Measurements from ENCODE around the gene EXO1. TPM values are rescaled to one million over a fixed set of nuclear protein-coding genes. Genes with fewer than 3 reads are reported as not detected.
A peak's percentile ranks its signal among the peaks of the same experiment; 100 is the strongest.

The EXO1 gene
- total and polyA plus RNA-seq, 9 of the 15 experiments (the other 6 are each of a cell fraction or from before 2014, with no cell fraction given) = 36.0 to 125 (median 83.9) TPM

DNA sequence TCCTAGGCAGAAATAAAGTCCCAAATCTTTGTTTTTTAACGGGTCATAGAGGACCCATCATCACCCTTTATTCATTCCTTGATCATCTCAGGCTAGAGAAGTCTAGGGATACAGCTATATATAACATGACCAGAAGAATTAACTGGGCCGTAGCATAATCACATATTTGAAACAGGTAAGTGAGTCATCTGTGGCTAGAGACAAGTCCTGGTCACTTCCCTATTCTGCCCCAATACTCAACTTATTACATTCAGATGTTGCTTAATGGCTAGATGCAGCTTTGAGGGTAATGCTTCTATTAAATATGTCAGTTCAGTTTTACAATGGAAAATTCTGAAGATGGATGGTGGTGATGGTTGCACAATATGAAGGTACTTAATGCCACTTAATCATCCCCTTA is 47.0 kb downstream of the EXO1 start:
- H3K27me3 ChIP-seq (ENCODE audit: control insufficient read depth in 2 of 2, insufficient read depth in 2 of 2, low read length in 2 of 2) = no peaks in the 10 kb centered on the region
- H3K9me3 ChIP-seq (replicated peaks; ENCODE audit: control insufficient read depth, insufficient read depth, low read depth, low read length) = no peaks in the 10 kb centered on the region
- FAIRE-seq (no peak), ATAC-seq (no peak), DNase-seq (ENCODE audit: extremely low read depth in 1 of 4, low spot score in 3 of 4) (no peak)
- H3K9ac ChIP-seq (ENCODE audit: insufficient read depth in 1 of 2, low read depth in 2 of 2, low read length in 2 of 2) = no peak overlapping the region
- H3K27ac ChIP-seq (ENCODE audit: extremely low read depth, low read depth, low read length) = no peak overlapping the region
- no peaks in the 10 kb centered on the region for H3K4me1 ChIP-seq (replicated peaks in 1 of 2; ENCODE audit: control insufficient read depth in 2 of 2, insufficient read depth in 2 of 2, low read length in 2 of 2)
- H3K36me3 ChIP-seq (ENCODE audit: control insufficient read depth, insufficient read depth, low read length) = peaks cover 13% of the 10 kb centered on the region; the same call in 2 of the 3 replicates
- ChIA-PET CTCF (ENCODE audit: low intra/inter-chr PET ratio) (interaction anchor here (1.9 to 2.7 kb wide), 2 partner anchors 63 to 103 kb away, joined by 12 to 16 read pairs; partner anchors contain the start of genes BECN2 and MAP1LC3C), POLR2A (interaction anchor here (0.6 to 1.3 kb wide), 2 partner anchors 14 to 285 kb away, joined by 3 to 4 read pairs; no protein-coding TSS in a partner anchor)
- no peaks in the 10 kb centered on the region for H4K20me1 ChIP-seq (replicated peaks; ENCODE audit: control insufficient read depth, insufficient read depth, low read length)
- in situ Hi-C loops (cut with MboI) (loop anchor here (5.0 to 25.0 kb wide), 2 partner anchors 92 to 567 kb away; no protein-coding TSS in a partner anchor), intact Hi-C loops (cut with micrococcal nuclease) (loop anchor here (5.0 kb wide), 1 partner anchor 232 kb away; no protein-coding TSS in a partner anchor)
- no peaks in the 10 kb centered on the region for H3K9me1 ChIP-seq (ENCODE audit: control insufficient read depth, insufficient read depth, low read length)
- H3K79me2 ChIP-seq (ENCODE audit: control insufficient read depth, insufficient read depth, low read length) = no peaks in the 10 kb centered on the region
- BruUV-seq (replicated peaks) = no TSS peak
- no peak overlapping the region for H3K4me2 ChIP-seq (ENCODE audit: insufficient read depth, low read length)
- TF ChIP-seq SPI1 (IDR thresholded peaks at IDR 0.05; ENCODE audit: borderline replicate concordance, low read depth, low read length) = peak; percentile 43; the same call in 1 of the 2 replicates
- no peak for TF ChIP-seq CEBPG (CRISPR knock-in tag; IDR thresholded peaks at IDR 0.05)
- peak in 1 of 2 experiments; percentile 48; a peak in 1 of 4 replicates for TF ChIP-seq CEBPG (tag; conservative IDR thresholded peaks at IDR 0.05 in 1 of 2, IDR thresholded peaks at IDR 0.05 in 1 of 2)
- TF ChIP-seq, protein P1, sequence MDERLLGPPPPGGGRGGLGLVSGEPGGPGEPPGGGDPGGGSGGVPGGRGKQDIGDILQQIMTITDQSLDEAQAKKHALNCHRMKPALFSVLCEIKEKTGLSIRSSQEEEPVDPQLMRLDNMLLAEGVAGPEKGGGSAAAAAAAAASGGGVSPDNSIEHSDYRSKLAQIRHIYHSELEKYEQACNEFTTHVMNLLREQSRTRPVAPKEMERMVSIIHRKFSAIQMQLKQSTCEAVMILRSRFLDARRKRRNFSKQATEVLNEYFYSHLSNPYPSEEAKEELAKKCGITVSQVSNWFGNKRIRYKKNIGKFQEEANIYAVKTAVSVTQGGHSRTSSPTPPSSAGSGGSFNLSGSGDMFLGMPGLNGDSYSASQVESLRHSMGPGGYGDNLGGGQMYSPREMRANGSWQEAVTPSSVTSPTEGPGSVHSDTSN (CRISPR knock-in tag; IDR thresholded peaks at IDR 0.05; ENCODE audit: low read depth) = no peak
- TF ChIP-seq, protein P1 (tag; conservative IDR thresholded peaks at IDR 0.05; ENCODE audit: low read depth) = no peak
- TF ChIP-seq CEBPB (tag; IDR thresholded peaks at IDR 0.05) = peak; percentile 42; the same call in 1 of the 2 replicates
- H2AFZ ChIP-seq (ENCODE audit: low read depth, low read length) = no peak overlapping the region
- no peak overlapping the region for H3K4me3 ChIP-seq
- 51% methylated on average over 2 of the region's 2 CpGs for WGBS (ENCODE audit: insufficient coverage, low coverage, missing lambda C conversion rate)
